Astrocyte of the spinal cord (primary cell): ENCODE results near the gene DNAH8.

Experiments used
- DNase-seq: peaks from one replicate; pipeline ENCODE4 v3.0.0; 2011; ENCODE audit warnings: low read depth, low spot score
- H3K4me3 ChIP-seq: 2 replicates; pipeline ENCODE4 v1.5.1; 2011; ENCODE audit warnings: low read depth, mild to moderate bottlenecking, low read length, moderate library complexity
- CTCF ChIP-seq: IDR thresholded peaks from 2 replicates; pipeline ENCODE4 v1.5.1; 2012; ENCODE audit warnings: low read depth, mild to moderate bottlenecking, low read length, inconsistent platforms
- in situ Hi-C: cut with HindIII; loops from 2 replicates; pipeline ENCODE4 v1.10.0; 2017; ENCODE audit warnings: low sequenced_read_pairs

The DNAH8 gene

GRCh38 chr6:38678178-38678760 is 36.8 kb upstream of the DNAH8 start:
- in situ Hi-C loops, result no loop called here
- TF ChIP-seq CTCF, result no peak
- no peak overlapping the region for H3K4me3 ChIP-seq
- DNase-seq, result no peak

GRCh38 chr6:38679668-38680067 is 35.4 kb upstream of the DNAH8 start:
- no peak overlapping the region for H3K4me3 ChIP-seq
- in situ Hi-C loops, result no loop called here
- DNase-seq, result no peak
- TF ChIP-seq CTCF, result no peak

- TF ChIP-seq CTCF, result no peak
- H3K4me3 ChIP-seq, result no peak overlapping the region
- in situ Hi-C loops, result no loop called here
- no peak for DNase-seq
These were observed 33.3 kb upstream of the DNAH8 start for GRCh38 chr6:38681850-38682249.

GRCh38 chr6:38684237-38684636 is 30.9 kb upstream of the DNAH8 start:
- in situ Hi-C loops, result no loop called here
- no peak for DNase-seq
- no peak for TF ChIP-seq CTCF
- H3K4me3 ChIP-seq, result no peak overlapping the region

GRCh38 chr6:38684904-38685303 is 30.2 kb upstream of the DNAH8 start:
- DNase-seq, result no peak
- in situ Hi-C loops, result no loop called here
- no peak for TF ChIP-seq CTCF
- no peak overlapping the region for H3K4me3 ChIP-seq

- DNase-seq, result no peak
- H3K4me3 ChIP-seq, result no peak overlapping the region
- TF ChIP-seq CTCF, result no peak
- in situ Hi-C loops, result no loop called here
These were observed 28.7 kb upstream of the DNAH8 start for GRCh38 chr6:38686270-38687042.
